OCI-LY3 (cell line): ENCODE results near the gene C19orf53.

Experiments used
- H2AFZ ChIP-seq: fragments of 200-600, 300-600 bp; shearing (Covaris generic); 2 replicates; pipeline ENCODE4 v1.6.0; 2014; ENCODE audit warnings: antibody characterized with exemption, low read depth, low read length
- H3K27ac ChIP-seq: fragments of 200-600, 300-600 bp; sonication (generic); 2 replicates; pipeline ENCODE4 v1.5.1; 2014; ENCODE audit warnings: mild to moderate bottlenecking, low read length, moderate library complexity, mixed read lengths
- H3K27me3 ChIP-seq: fragments of 200-600, 300-600 bp; sonication (generic); 2 replicates; pipeline ENCODE4 v1.6.1; 2014; ENCODE audit warnings: low read depth, low read length, mixed read lengths
- H3K36me3 ChIP-seq: fragments of 200-600, 300-600 bp; sonication (generic); replicated peaks from 2 replicates; pipeline ENCODE3; 2014; ENCODE audit warnings: low read depth, low read length, mixed read lengths
- H3K4me1 ChIP-seq: fragments of 300-600, 200-600 bp; sonication (generic); 2 replicates; pipeline ENCODE4 v1.6.1; 2014; ENCODE audit warnings: low read length, mixed read lengths
- H3K4me2 ChIP-seq: fragments of 200-600, 300-600 bp; sonication (generic); 2 replicates; pipeline ENCODE4 v1.6.1; 2014; ENCODE audit warnings: low read length, mixed read lengths
- H3K4me3 ChIP-seq: fragments of 300-600, 200-600 bp; sonication (generic); 2 replicates; pipeline ENCODE4 v1.5.1; 2014; ENCODE audit warnings: antibody characterized with exemption, mild to moderate bottlenecking, low read length, moderate library complexity
- H3K79me2 ChIP-seq: fragments of 300-600, 200-600 bp; shearing (Covaris generic); 2 replicates; pipeline ENCODE4 v1.6.1; 2014; ENCODE audit warnings: mild to moderate bottlenecking, low read length, mixed read lengths
- H3K9ac ChIP-seq: fragments of 300-600, 200-600 bp; shearing (Covaris generic); 2 replicates; pipeline ENCODE4 v1.6.0; 2014; ENCODE audit warnings: mild to moderate bottlenecking, low read length, moderate library complexity
- H3K9me3 ChIP-seq: fragments of 200-600, 300-600 bp; shearing (Covaris generic); 2 replicates; pipeline ENCODE4 v1.6.1; 2014; ENCODE audit warnings: low read length, mixed read lengths; ENCODE audit not compliant: insufficient read depth
- H4K20me1 ChIP-seq: fragments of 200-600, 300-600 bp; sonication (generic); 2 replicates; pipeline ENCODE4 v1.6.1; 2016; ENCODE audit warnings: low read length, mixed read lengths; ENCODE audit not compliant: insufficient read depth
- EZH2phosphoT487 ChIP-seq: fragments of 200-600 bp; shearing (Covaris generic); IDR thresholded peaks from 2 replicates; pipeline ENCODE4 v1.6.1; 2018; ENCODE audit warnings: antibody characterized with exemption, mixed run types, low read depth
- TF ChIP-seq, protein P1 (sequence below): fragments of 200-600, 300-600 bp; sonication (generic); IDR thresholded peaks from 2 replicates; pipeline ENCODE4 v1.5.1; 2014; ENCODE audit warnings: antibody characterized with exemption, low read length, low read depth

C19orf53 gene

DNA sequence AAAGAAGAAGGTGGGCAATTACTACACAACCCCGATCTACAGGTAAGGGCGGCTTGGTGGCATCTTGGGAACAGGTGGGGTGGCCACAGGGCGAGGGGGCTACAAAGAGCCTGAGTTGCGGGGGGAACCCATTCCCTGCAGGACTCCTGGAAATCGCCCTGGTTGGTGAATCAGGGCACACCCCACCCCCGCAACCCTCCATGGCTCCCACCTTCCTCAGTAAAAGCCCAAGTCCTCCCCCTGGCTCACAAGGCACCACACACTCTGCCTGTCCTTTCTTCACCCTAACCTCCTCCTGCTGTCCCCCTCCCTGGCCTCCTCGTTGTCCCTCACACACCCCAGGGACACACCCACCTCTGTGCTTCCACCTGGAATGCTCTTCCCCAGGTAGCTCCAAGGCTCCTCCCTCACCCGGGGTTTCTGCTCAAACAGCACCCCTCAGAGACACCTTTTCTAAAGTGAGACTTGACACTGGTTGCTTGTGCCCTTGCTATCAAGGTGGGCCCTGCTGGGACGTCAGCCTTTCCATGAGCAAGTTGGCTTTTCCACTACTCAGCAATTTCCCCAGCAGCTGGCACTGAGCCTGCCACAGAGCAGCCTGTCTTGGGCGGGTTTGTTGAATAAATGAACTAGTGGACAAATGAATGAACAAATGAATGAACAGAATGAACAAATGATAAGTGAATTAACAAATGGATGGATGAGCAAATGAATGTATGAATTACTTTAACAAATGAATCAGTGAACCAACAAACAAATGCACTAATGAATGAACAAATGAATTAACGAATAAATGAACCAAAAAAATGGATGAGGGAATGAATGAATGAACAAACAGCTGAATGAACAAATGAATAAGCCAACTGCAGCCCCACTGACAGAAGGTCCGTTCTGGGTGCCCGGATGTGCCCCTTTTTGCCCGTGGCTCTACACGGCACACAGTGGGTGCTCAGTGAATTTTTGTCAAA is 16.2 kb upstream of the C19orf53 start:
- no peaks in the 10 kb centered on the region for H4K20me1 ChIP-seq
- H3K36me3 ChIP-seq: peaks cover 37% of the 10 kb centered on the region
- H3K9ac ChIP-seq: no peak overlapping the region
- H3K79me2 ChIP-seq: no peaks in the 10 kb centered on the region
- H3K4me1 ChIP-seq: no peaks in the 10 kb centered on the region
- no peak overlapping the region for H2AFZ ChIP-seq
- no peak for TF ChIP-seq EZH2phosphoT487
- TF ChIP-seq, protein P1, sequence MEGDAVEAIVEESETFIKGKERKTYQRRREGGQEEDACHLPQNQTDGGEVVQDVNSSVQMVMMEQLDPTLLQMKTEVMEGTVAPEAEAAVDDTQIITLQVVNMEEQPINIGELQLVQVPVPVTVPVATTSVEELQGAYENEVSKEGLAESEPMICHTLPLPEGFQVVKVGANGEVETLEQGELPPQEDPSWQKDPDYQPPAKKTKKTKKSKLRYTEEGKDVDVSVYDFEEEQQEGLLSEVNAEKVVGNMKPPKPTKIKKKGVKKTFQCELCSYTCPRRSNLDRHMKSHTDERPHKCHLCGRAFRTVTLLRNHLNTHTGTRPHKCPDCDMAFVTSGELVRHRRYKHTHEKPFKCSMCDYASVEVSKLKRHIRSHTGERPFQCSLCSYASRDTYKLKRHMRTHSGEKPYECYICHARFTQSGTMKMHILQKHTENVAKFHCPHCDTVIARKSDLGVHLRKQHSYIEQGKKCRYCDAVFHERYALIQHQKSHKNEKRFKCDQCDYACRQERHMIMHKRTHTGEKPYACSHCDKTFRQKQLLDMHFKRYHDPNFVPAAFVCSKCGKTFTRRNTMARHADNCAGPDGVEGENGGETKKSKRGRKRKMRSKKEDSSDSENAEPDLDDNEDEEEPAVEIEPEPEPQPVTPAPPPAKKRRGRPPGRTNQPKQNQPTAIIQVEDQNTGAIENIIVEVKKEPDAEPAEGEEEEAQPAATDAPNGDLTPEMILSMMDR: no peak
- H3K27me3 ChIP-seq: no peaks in the 10 kb centered on the region
- H3K4me3 ChIP-seq: no peak overlapping the region
- no peak overlapping the region for H3K27ac ChIP-seq
- H3K9me3 ChIP-seq: no peaks in the 10 kb centered on the region
- no peak overlapping the region for H3K4me2 ChIP-seq

DNA sequence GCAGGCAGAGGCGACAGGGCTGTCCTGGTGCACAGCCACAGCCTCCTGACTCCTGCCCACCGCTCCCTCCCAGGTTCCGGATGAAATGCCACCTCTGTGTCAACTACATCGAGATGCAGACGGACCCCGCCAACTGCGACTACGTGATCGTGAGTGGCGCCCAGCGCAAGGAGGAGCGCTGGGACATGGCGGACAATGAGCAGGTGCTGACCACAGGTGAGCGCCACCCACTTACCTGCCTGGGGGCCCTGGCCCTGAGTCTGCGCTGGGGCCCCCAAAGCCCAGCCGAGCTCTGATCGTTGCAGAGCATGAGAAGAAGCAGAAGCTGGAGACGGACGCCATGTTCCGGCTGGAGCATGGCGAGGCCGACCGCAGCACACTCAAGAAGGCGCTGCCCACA is 15.5 kb upstream of the C19orf53 start:
- H2AFZ ChIP-seq: no peak overlapping the region
- peaks cover 40% of the 10 kb centered on the region for H3K36me3 ChIP-seq
- H3K79me2 ChIP-seq: peaks cover 6% of the 10 kb centered on the region
- H3K4me2 ChIP-seq: no peak overlapping the region
- H3K27me3 ChIP-seq: no peaks in the 10 kb centered on the region
- TF ChIP-seq, protein P1: no peak
- no peak for TF ChIP-seq EZH2phosphoT487
- no peak overlapping the region for H3K9ac ChIP-seq
- H3K27ac ChIP-seq: no peak overlapping the region
- no peaks in the 10 kb centered on the region for H3K9me3 ChIP-seq
- H3K4me1 ChIP-seq: 0 out of 2 replicates have a peak, but pooled peaks cover under 1% of the 10 kb centered on the region
- no peaks in the 10 kb centered on the region for H4K20me1 ChIP-seq
- no peak overlapping the region for H3K4me3 ChIP-seq

DNA sequence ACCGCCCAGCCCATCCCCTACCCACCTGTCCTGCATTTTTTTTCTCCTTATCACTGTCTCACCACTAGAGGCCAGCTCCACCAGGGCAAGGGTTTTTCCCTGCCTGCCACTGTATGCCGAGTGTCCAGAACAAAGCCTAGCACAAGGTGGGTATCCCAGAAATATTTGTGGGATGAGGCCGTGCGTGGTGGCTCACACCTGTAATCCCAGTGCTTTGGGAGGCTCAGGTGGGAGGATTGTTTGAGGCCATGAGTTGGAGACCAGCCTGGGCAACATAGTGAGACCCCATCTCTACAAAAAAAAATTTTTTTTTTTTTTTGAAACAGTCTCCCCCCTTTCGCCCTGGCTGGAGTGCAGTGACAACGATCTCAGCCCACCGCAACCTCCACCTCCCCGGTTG is 12.8 kb upstream of the C19orf53 start:
- no peak for TF ChIP-seq EZH2phosphoT487
- TF ChIP-seq, protein P1: no peak
- Histone ChIP-seq H3K9ac (no peak overlapping the region), H3K9me3 (no peaks in the 10 kb centered on the region), H2AFZ (no peak overlapping the region), H3K4me2 (no peak overlapping the region), H3K36me3 (peaks cover 27% of the 10 kb centered on the region), H3K27ac (no peak overlapping the region), H3K4me3 (no peak overlapping the region), H3K4me1 (peaks cover 8% of the 10 kb centered on the region), H3K27me3 (no peaks in the 10 kb centered on the region), H3K79me2 (peaks cover 20% of the 10 kb centered on the region), H4K20me1 (no peaks in the 10 kb centered on the region; the same call in 1 of the 2 replicates)

DNA sequence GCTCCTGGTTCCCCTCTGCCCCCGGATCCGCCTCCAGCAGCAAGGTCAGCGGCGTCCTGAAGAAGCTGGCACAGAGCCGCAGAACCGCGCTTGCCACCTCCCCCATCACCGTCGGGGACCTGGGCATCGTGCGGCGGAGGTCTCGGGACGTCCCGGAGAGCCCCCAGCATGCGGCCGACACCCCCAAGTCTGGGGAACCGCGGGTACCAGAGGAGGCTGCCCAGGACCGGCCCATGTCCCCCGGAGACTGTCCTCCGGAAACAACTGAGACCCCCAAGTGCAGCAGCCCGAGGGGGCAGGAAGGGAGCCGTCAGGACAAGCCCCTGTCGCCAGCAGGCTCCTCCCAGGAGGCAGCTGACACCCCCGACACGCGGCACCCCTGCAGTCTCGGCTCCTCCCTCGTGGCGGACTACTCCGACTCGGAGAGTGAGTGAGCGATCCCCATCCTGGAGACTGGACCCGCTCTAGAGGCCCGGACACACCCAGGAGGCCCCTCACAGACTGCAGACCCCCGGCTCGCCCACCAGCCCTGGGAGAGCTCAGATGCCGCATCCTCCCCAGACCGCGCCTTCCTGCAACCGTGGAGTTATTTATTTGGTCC is 11.5 kb upstream of the C19orf53 start:
- Histone ChIP-seq H3K4me3 (no peak overlapping the region), H4K20me1 (no peaks in the 10 kb centered on the region; the same call in 1 of the 2 replicates), H3K9ac (no peak overlapping the region), H3K79me2 (peaks cover 20% of the 10 kb centered on the region), H3K27me3 (no peaks in the 10 kb centered on the region), H2AFZ (no peak overlapping the region), H3K27ac (no peak overlapping the region), H3K4me2 (no peak overlapping the region), H3K9me3 (no peaks in the 10 kb centered on the region), H3K4me1 (peaks cover 8% of the 10 kb centered on the region), H3K36me3 (peaks cover 19% of the 10 kb centered on the region)
- TF ChIP-seq, protein P1: no peak
- TF ChIP-seq EZH2phosphoT487: no peak
